ENCODE data around the gene NKG7. TPM values are rescaled to one million over a fixed set of nuclear protein-coding genes. Genes with fewer than 3 reads are reported as not detected.

NKG7 gene
- total RNA-seq, 2 experiments from 2014 or later, result 140 to 149 TPM

DNA sequence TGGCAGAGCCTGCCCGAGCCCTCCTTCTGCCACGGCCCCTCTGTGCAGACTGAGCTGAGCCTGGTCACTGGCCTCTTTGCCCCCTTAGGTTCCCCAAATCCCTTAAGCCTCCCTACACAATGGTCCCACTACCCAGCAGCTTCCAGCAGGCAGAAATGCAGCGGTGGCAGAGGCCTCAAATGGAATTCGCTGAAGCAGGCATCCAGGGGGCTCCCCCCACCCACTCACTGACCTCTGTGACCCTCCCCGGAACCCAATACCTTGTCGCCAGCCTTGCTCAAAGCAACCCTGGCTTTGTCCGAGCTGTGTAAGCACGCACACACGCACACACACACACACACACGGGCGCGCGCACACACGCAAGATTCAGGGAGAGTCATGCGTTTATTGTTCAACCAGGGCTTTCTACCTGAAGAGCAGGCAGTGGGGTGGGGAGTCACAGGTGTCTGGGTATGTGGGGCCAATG, 15.5 kb upstream of the NKG7 start, which contains the start of gene LIM2:
TSS of gene LIM2 (minus strand) at position 51 of the 466 bp plus-strand sequence. CDS start 531 bp downstream, outside the sequence.
- ChIA-PET POLR2A (no interaction called here), CTCF (interaction anchor here (0.6 kb wide), 1 partner anchor 34 kb away, joined by 3 read pairs; no protein-coding TSS in a partner anchor)
- Mint-ChIP-seq H3K27ac (no peak within 1 kb of the TSS), H3K4me3 (no peak within 1 kb of the TSS), H3K27me3 (peaks cover 2% of the 10 kb centered on the region), H3K9me3 (no peaks in the 10 kb centered on the region), H3K36me3 (no peaks in the 10 kb centered on the region), H3K4me1 (ENCODE audit: low read depth) (peaks cover 9% of the 10 kb centered on the region)
- intact Hi-C loops (cut with micrococcal nuclease), result no loop called here
- peak; percentile 35 for DNase-seq

DNA sequence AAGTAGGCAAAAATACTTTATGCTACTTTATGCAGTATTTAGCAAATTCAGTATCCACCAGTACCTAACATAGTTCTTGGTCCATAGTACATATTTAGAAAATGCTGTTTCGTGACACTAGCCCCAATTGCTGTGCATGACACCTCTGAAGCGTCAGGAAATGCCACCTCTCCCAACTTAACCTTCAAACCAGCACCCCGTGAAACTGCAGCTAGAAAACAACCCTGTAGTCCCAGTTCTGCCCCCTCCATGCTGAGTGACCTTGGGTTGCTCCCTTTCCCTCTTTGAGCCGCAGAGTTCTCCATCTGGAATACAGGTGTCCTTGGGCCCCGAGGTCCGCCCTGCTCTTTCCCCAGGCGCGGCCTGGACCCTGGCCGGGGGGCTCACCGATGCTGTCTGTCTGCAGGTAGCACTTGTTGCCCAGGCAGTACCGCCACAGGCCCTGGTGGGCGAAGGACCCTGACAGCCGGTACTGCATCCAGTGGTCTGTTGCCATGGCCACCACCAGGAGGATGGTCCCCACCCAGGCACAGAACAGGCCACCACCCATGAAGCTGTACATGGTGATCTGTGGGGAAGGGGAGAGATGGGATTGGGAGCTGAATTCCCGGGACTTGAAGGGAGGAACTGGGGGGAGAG, 14.5 kb upstream of the NKG7 start:
- intact Hi-C loops (cut with micrococcal nuclease), result no loop called here
- Mint-ChIP-seq H3K4me1 (ENCODE audit: low read depth) (peaks cover 4% of the 10 kb centered on the region), H3K4me3 (no peak overlapping the region), H3K27ac (no peak overlapping the region), H3K36me3 (no peaks in the 10 kb centered on the region), H3K9me3 (no peaks in the 10 kb centered on the region), H3K27me3 (peaks cover 2% of the 10 kb centered on the region)
- ChIA-PET POLR2A (no interaction called here), CTCF (interaction anchor here (0.6 kb wide), 1 partner anchor 35 kb away, joined by 3 read pairs; no protein-coding TSS in a partner anchor)
- no peak for DNase-seq

DNA sequence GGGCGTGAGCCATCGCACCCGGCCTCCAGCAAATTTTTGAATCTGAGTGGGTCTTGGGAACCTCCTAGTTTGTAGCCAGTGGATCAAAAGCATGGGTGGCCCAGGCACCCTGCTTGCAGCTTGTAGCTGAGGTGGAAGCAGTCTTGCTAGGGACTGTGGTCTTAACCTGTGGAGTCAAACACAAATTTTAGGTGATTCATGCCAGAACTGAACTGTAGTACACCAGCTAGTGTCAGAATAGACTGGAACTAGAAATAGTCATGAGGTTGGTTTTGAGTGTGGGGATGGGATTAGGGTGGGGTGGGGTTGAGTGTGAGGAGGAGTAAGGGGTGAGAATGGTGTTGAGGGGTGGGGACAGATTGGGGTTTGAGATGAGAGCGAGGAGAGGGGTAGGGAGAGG, 9.6 kb upstream of the NKG7 start:
- Mint-ChIP-seq H3K36me3 (no peaks in the 10 kb centered on the region), H3K4me1 (ENCODE audit: low read depth) (peaks cover 8% of the 10 kb centered on the region), H3K27me3 (no peaks in the 10 kb centered on the region), H3K27ac (no peak overlapping the region), H3K4me3 (no peak overlapping the region), H3K9me3 (peaks cover 10% of the 10 kb centered on the region)
- CTCF ChIA-PET, result interaction anchor here (0.8 to 1.3 kb wide), 2 partner anchors 10 to 12 kb away, joined by 3 to 5 read pairs; partner anchors contain the start of gene NKG7
- intact Hi-C loops (cut with micrococcal nuclease), result no loop called here
- POLR2A ChIA-PET, result interaction anchor here (1.2 kb wide), 1 partner anchor 11 kb away, joined by 4 read pairs; no protein-coding TSS in a partner anchor
- no peak for DNase-seq

DNA sequence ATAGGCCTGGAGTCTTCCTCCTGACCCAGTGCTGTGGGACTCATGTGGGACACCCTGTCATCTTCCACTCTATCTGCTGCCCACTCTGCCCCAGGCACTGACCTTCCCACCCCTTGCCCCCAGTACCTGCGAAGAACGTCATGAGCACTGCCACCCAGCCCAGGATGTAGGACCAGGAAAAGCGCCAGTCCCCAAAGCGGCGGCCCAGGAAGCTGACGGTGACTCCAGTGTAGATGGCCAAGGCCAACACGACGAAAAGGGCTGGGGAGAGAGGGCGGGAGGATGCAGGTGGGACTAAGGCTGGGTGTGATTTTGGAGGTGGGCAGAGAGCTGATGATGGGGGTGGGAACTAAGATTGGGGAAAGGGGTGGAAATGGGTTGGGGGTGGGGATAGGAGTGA, 7.9 kb upstream of the NKG7 start:
- no peaks in the 10 kb centered on the region for H3K27me3 Mint-ChIP-seq
- H3K9me3 Mint-ChIP-seq, result peaks cover 10% of the 10 kb centered on the region
- ChIA-PET POLR2A (no interaction called here), CTCF (interaction anchor here (0.9 to 1.1 kb wide), 2 partner anchors 27 to 39 kb away, joined by 3 read pairs; partner anchors contain the start of gene VSIG10L)
- H3K36me3 Mint-ChIP-seq, result no peaks in the 10 kb centered on the region
- no peak overlapping the region for H3K4me3 Mint-ChIP-seq
- H3K27ac Mint-ChIP-seq, result no peak overlapping the region
- peaks cover 23% of the 10 kb centered on the region for H3K4me1 Mint-ChIP-seq (ENCODE audit: low read depth)
- intact Hi-C loops (cut with micrococcal nuclease), result no loop called here
- DNase-seq, result no peak

DNA sequence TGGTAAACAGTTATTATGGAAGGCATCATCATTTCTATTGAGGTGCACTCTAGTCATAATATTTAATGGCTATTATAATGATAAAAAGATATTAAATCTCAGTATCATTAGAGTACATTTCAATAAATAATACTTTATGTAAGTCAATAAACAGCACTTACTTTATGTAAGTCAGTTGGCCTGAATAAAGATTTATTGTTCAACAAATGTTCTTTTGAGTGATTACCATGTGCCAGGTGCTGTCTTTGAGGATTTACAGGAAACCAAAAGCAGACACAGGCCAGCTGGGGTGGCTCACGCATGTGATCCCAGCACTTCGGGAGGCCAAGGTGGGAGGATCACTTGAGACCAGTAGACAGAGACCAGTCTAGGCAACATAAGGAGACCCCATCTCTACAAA, 5.0 kb upstream of the NKG7 start:
- H3K4me1 Mint-ChIP-seq (ENCODE audit: low read depth), result peaks cover 50% of the 10 kb centered on the region

DNA sequence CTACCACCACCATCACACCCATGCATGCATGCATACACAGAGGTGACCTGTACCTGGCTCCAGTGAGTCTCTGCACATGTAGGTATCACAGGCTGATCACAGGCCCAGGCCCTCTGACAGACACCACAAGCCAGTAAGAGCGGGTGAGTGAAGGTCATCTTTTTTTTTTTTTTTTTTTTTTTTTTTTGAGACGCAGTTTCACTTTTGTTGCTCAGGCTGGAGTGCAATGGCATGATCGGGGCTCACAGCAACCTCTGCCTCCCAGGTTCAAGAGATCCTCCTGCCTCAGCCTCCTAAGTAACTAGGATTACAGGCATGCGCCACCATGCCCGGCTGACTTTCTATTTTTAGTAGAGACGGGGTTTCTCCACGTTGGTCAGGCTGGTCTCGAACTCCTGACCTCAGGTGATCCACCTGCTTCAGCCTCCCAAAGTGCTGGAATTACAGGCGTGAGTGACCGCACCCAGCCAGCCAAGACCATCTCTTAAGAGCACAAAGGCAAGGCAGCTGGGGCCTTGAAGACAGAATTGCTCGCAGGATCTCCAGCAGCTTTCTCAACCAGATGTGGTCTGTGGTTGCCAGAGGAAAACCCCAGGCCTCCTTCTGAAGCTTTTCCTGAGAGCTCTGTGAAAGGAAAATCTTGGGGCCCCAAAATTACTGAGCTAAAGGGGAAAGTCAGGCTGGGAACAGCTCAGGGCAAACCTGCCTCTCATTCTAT, 3.2 kb upstream of the NKG7 start:
- Mint-ChIP-seq H3K4me1 (ENCODE audit: low read depth) (peaks cover 62% of the 10 kb centered on the region), H3K27ac (peak overlapping the region; percentile 73), H3K27me3 (no peaks in the 10 kb centered on the region), H3K36me3 (peaks cover 6% of the 10 kb centered on the region), H3K9me3 (peaks cover under 1% of the 10 kb centered on the region), H3K4me3 (peak overlapping the region; percentile 43)
- peak; percentile 77 for DNase-seq
- intact Hi-C loops (cut with micrococcal nuclease), result no loop called here
- CTCF ChIA-PET, result interaction anchor here (1.0 to 1.3 kb wide), 2 partner anchors 13 to 37 kb away, joined by 3 to 4 read pairs; no protein-coding TSS in a partner anchor
- POLR2A ChIA-PET, result interaction anchor here (0.6 kb wide), 1 partner anchor 20 kb away, joined by 3 read pairs; no protein-coding TSS in a partner anchor

More for the DNA sequence above, 5.0 kb upstream of the NKG7 start:
- intact Hi-C loops (cut with micrococcal nuclease), result no loop called here
- Mint-ChIP-seq H3K27ac (no peak overlapping the region), H3K4me3 (no peak overlapping the region), H3K27me3 (no peaks in the 10 kb centered on the region), H3K9me3 (peaks cover 10% of the 10 kb centered on the region), H3K36me3 (no peaks in the 10 kb centered on the region)
- DNase-seq, result no peak
- ChIA-PET CTCF (interaction anchor here (1.3 kb wide), 1 partner anchor 284 kb away, joined by 3 read pairs; no protein-coding TSS in a partner anchor), POLR2A (interaction anchor here (1.1 kb wide), 1 partner anchor 12 kb away, joined by 3 read pairs; no protein-coding TSS in a partner anchor)

DNA sequence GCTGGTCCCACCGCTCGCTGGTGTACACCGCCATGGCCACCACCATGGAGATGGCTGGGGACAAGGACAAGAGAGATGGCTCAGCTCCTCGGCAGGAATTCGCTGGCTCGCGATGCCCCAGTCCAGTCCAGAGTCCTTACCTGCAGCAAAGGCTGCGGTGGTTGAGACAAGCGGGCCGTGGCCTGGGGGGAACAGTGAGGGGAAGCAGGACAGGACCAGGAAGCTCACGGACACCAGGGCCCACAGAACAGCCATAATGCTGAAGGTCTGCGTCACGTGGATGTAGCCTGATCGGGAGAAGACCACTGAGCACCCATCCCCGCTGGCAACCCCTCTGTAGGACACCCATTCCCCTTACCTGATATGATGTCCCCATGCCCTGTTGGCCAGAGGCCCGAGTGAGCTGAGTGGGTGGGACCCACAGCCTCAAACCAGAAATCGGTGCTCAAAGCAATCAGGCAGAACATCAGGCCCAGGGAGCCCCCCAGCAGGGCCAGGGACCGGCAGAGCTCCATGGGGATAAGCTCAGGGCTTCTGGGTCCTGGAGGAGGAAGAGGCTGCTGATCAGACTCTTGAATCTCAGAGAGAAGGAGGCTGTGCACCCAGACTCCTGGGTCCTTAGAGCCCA, 319 bp downstream of the NKG7 start:
- Mint-ChIP-seq H3K27ac (peak overlapping the region; percentile 95), H3K9me3 (no peaks in the 10 kb centered on the region), H3K27me3 (no peaks in the 10 kb centered on the region), H3K36me3 (peaks cover 14% of the 10 kb centered on the region), H3K4me3 (peak overlapping the region; percentile 76), H3K4me1 (ENCODE audit: low read depth) (peaks cover 71% of the 10 kb centered on the region)
- intact Hi-C loops (cut with micrococcal nuclease), result no loop called here
- ChIA-PET CTCF (interaction anchor here (0.9 to 2.7 kb wide), 5 partner anchors 9 to 289 kb away, joined by 3 to 9 read pairs (median 4); no protein-coding TSS in a partner anchor), POLR2A (interaction anchor here (1.7 to 2.1 kb wide), 2 partner anchors 22 to 69 kb away, joined by 5 to 27 read pairs; no protein-coding TSS in a partner anchor)
- no peak for DNase-seq

DNA sequence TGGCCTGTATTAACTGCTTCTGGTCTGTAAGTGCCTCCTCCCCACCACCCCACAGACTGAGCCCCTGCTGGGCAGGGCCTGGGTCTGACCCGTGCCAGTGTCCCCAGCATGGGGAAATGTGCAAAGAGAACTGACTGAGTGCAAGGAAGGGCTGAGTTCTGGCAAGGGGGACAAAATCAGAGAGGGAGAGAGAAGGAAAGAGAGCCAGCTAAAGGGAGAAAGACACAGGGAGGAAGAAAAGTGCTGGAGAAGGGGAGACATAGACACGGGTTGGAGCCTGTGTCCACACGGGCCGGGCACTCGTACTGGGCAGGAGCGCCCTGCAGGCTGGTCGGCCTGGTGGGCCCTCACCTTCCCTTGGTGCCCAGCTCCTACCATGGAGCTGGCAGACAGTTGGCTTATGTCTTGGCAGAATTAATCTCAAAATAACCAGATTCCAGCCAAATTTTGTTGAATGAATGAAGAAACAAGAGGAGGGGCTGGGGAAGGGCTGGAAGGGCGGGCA, 1.2 kb downstream of the NKG7 start:
- peak overlapping the region; percentile 95 for H3K27ac Mint-ChIP-seq
- no peaks in the 10 kb centered on the region for H3K9me3 Mint-ChIP-seq
- peaks cover 20% of the 10 kb centered on the region for H3K36me3 Mint-ChIP-seq
- no peaks in the 10 kb centered on the region for H3K27me3 Mint-ChIP-seq
- POLR2A ChIA-PET, result interaction anchor here (1.6 to 2.1 kb wide), 3 partner anchors 23 to 70 kb away, joined by 5 to 27 read pairs (median 6); no protein-coding TSS in a partner anchor
- H3K4me1 Mint-ChIP-seq (ENCODE audit: low read depth), result peaks cover 63% of the 10 kb centered on the region
- intact Hi-C loops (cut with micrococcal nuclease), result no loop called here
- no peak for DNase-seq
- CTCF ChIA-PET, result interaction anchor here (1.1 to 2.7 kb wide), 3 partner anchors 10 to 48 kb away, joined by 3 to 9 read pairs (median 5); no protein-coding TSS in a partner anchor
- peak overlapping the region; percentile 76 for H3K4me3 Mint-ChIP-seq

DNA sequence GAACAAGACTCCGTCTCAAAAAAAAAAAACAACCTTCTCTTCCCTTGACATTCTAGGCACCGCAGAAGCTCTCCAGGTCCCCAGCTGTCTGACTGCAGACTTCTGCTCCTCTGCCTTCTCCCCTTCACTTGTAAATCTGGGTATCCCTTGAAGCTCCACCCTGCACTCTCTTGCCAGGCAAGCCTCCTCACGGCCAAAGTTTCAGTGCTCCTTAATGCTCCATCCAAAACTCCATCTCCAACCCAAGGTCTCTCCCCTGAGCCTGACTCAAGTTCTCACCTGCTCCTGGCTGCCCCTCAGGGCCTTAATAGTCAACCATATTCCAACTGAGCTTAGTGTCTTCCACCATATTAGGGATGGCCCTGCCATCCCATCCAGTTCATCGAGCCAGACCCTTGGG, 2.2 kb downstream of the NKG7 start:
- CTCF ChIA-PET, result interaction anchor here (1.1 to 1.2 kb wide), 2 partner anchors 24 to 49 kb away, joined by 3 read pairs; no protein-coding TSS in a partner anchor
- peak overlapping the region; percentile 76 for H3K4me3 Mint-ChIP-seq
- peak overlapping the region; percentile 95 for H3K27ac Mint-ChIP-seq
- H3K4me1 Mint-ChIP-seq (ENCODE audit: low read depth), result peaks cover 58% of the 10 kb centered on the region
- peaks cover 21% of the 10 kb centered on the region for H3K36me3 Mint-ChIP-seq
- DNase-seq, result no peak
- POLR2A ChIA-PET, result interaction anchor here (0.8 to 1.6 kb wide), 2 partner anchors 24 to 25 kb away, joined by 3 to 6 read pairs; no protein-coding TSS in a partner anchor
- no peaks in the 10 kb centered on the region for H3K27me3 Mint-ChIP-seq
- no peaks in the 10 kb centered on the region for H3K9me3 Mint-ChIP-seq
- intact Hi-C loops (cut with micrococcal nuclease), result no loop called here

DNA sequence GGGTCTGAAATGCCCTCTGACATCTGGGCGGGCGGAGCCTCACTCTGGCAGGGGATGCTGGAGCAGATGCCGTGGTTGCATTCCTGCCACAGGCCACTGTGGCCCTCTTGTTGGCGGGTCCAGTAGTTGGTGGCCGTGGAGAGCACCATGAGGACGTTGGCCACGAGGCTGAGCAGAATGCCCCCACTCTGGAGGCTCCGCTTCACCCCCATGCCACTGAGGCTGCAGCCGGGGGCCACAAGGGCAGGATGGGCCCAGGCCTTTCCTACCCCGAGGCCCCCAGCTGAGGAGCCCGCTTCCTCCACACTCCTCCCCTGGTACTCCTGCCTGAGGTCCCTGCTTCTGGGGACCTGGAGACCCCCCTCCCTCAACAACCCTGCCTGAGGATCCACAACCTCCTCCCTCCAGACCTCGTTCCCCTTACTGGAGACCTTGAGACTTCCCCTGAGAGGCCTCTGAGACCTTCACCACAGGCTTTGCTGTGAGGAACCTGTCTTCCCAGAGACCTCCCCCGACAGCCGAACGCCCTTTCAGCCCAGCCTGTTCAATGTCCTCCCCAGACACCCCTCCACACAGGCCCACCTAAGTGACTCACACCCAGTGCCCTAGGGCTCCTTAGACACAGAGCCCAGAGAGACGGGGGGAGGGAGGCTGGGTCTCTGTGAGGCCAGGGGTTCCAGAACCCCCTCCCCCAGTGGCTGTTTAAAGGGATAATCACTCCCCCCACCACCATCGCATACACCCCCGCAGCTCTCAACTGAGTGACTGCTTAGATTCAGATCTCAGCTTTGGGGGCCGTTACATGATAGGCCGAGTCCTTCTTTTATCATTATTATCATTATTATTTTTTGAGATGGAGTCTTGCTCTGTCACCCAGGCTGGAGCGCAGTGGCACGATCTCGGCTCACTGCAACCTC, 3.8 kb downstream of the NKG7 start, which contains the start of gene CLDND2:
TSS of gene CLDND2 (minus strand) at position 638 of the 917 bp plus-strand sequence. CDS start at position 212, 426 bp downstream.
- Mint-ChIP-seq H3K4me1 (ENCODE audit: low read depth) (peaks cover 57% of the 10 kb centered on the region), H3K4me3 (peak within 1 kb of the TSS; percentile 99), H3K36me3 (peaks cover 26% of the 10 kb centered on the region), H3K9me3 (no peaks in the 10 kb centered on the region), H3K27ac (peak within 1 kb of the TSS; percentile 96), H3K27me3 (no peaks in the 10 kb centered on the region)
- CTCF ChIA-PET, result interaction anchor here (1.6 kb wide), 1 partner anchor 26 kb away, joined by 12 read pairs; no protein-coding TSS in a partner anchor
- DNase-seq, result no peak
- POLR2A ChIA-PET, result interaction anchor here (1.1 to 2.9 kb wide), 3 partner anchors 26 to 80 kb away, joined by 3 to 22 read pairs (median 5); no protein-coding TSS in a partner anchor
- intact Hi-C loops (cut with micrococcal nuclease), result no loop called here

All from activated CD4-positive, alpha-beta memory T cell treated with anti-CD3 and anti-CD28 coated beads for 36 hours (primary cell).